Measurements from ENCODE around the gene DBT.
"Not testable (repeated sequence)": the region's sequence is repeated elsewhere in the genome, so short reads cannot be mapped to it uniquely, and the experiment has no call there.

DBT gene

DNA sequence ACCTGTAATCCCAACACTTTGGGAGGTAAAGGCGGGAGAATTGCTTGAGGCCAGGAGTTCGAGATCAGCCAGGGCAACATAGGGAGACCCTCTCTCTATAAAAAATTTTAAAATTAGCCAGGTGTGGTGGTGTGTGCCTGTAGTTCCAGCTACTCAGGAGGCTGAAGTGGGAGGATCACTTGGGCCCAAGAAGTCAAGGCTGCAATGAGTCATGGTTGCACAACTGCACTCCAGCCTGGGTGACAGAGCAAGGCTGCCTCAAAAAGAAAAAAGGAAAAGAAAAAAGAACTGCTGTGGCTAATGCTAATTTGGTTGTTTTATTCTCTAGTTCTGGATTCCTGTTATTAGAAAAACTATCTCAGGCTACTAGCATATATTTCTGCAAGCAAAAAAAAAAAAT, 29.8 kb downstream of the DBT start:
- Histone ChIP-seq H3K27me3 (no peaks in the 10 kb centered on the region), H4K20me1 (no peaks in the 10 kb centered on the region), H3K27ac (no peak overlapping the region), H3K9me3 (replicated peaks in 1 of 11) (no peaks in the 10 kb centered on the region), H3K4me1 (no peaks in the 10 kb centered on the region), H3K4me3 (no peak overlapping the region), H3K4me2 (no peak overlapping the region), H3K36me3 (peaks cover 25 to 64% (median 42%) of the 10 kb centered on the region in 11 experiments), H3K9ac (no peak overlapping the region)
- no peak; a peak in 2 of 22 replicates for TF ChIP-seq Cebpa-rat (IDR thresholded peaks at IDR 0.05)

- Histone ChIP-seq H3K4me2 (no peak overlapping the region), H3K4me3 (no peak overlapping the region), H3K9ac (no peak overlapping the region), H3K4me1 (no peaks in the 10 kb centered on the region), H3K27ac (no peak overlapping the region), H4K20me1 (no peaks in the 10 kb centered on the region), H3K9me3 (replicated peaks in 1 of 11) (no peaks in the 10 kb centered on the region), H3K27me3 (no peaks in the 10 kb centered on the region), H3K36me3 (peaks cover 28 to 68% (median 46%) of the 10 kb centered on the region in 11 experiments)
- no peak for TF ChIP-seq Cebpa-rat (IDR thresholded peaks at IDR 0.05)
Observed at GRCh38 chr1:100219457-100219856, 30.2 kb downstream of the DBT start.

DNA sequence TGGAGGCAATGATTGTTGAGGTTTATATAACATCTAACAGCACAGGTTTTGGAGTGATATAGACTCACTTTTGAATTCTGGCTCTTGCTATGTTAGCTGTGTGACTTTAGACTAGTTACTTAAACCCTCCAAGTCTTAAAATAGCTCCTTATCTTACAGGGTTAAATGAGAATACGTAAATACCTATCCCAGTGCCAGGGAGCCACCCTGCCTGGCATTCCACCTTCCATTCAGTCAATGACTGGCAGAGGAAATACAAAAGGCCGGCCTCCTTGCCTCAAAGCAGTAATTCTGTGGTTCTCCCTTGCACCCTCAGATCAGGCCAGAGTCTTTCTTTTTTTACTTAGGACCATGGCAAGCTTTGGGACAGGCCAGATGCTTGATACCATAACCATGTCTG, 31.8 kb downstream of the DBT start:
- H3K36me3 ChIP-seq: peaks cover 45 to 76% (median 60%) of the 10 kb centered on the region in 11 experiments
- TF ChIP-seq Cebpa-rat (IDR thresholded peaks at IDR 0.05): no peak
- no peak overlapping the region for H3K27ac ChIP-seq

DNA sequence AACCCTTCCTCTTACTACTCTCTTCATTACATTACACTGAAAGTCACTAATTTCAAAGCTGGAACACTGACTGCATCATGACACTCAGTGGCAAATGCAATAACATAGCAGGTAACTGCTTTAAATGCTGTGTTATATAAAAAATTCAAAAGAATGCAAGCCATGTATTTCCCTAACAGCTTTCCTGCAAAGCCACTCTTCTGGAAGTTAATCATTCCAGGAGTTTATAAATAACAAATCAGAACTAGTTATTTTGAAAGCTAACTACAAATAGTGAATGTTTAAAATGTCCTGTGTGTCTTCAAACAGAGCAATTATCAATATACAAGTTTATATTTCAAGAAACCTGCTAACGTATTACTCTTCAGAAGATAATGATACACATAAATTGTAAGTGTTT, 34.5 kb downstream of the DBT start:
- Histone ChIP-seq H3K4me1 (no peaks in the 10 kb centered on the region), H4K20me1 (no peaks in the 10 kb centered on the region), H3K4me3 (no peak overlapping the region), H3K36me3 (peaks cover 56 to 97% (median 79%) of the 10 kb centered on the region in 11 experiments), H3K4me2 (no peak overlapping the region), H3K27me3 (no peaks in the 10 kb centered on the region), H3K9ac (no peak overlapping the region), H3K27ac (no peak overlapping the region), H3K9me3 (replicated peaks in 1 of 11) (no peaks in the 10 kb centered on the region)
- TF ChIP-seq Cebpa-rat (IDR thresholded peaks at IDR 0.05): no peak

More for the DNA sequence above, 31.8 kb downstream of the DBT start:
- Histone ChIP-seq H4K20me1 (no peaks in the 10 kb centered on the region), H3K4me1 (no peaks in the 10 kb centered on the region), H3K4me2 (no peak overlapping the region), H3K9me3 (replicated peaks in 1 of 11) (no peaks in the 10 kb centered on the region), H3K9ac (no peak overlapping the region), H3K4me3 (no peak overlapping the region), H3K27me3 (no peaks in the 10 kb centered on the region)

DNA sequence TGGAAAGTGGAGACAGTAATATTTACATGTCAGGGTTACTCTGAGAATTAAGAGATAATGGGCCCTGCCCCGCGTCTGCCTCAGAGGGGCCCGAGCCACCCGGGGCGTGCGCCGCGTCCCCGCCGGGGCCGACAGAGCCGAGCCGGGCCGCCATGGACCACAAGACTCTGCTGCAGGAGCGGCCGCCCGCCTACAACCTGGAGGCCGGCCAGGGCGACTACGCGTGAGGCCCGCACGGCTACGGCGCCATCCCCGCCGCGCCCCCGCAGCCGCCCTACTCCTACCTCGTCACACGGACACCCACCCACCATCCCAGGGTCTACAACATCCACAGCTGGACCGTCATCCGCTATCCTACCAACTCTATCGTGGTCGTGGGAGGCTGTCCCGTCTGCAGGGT, 36.5 kb downstream of the DBT start:
- H3K4me1 ChIP-seq: no peaks in the 10 kb centered on the region
- no peak overlapping the region for H3K4me2 ChIP-seq
- H3K27me3 ChIP-seq: no peaks in the 10 kb centered on the region
- H3K9ac ChIP-seq: no peak overlapping the region
- no peak for TF ChIP-seq Cebpa-rat (IDR thresholded peaks at IDR 0.05)
- H3K27ac ChIP-seq: no peak overlapping the region
- no peaks in the 10 kb centered on the region for H4K20me1 ChIP-seq
- H3K9me3 ChIP-seq (replicated peaks in 1 of 11): no peaks in the 10 kb centered on the region
- peaks cover 60 to 97% (median 84%) of the 10 kb centered on the region in 11 experiments for H3K36me3 ChIP-seq
- H3K4me3 ChIP-seq: no peak overlapping the region

DNA sequence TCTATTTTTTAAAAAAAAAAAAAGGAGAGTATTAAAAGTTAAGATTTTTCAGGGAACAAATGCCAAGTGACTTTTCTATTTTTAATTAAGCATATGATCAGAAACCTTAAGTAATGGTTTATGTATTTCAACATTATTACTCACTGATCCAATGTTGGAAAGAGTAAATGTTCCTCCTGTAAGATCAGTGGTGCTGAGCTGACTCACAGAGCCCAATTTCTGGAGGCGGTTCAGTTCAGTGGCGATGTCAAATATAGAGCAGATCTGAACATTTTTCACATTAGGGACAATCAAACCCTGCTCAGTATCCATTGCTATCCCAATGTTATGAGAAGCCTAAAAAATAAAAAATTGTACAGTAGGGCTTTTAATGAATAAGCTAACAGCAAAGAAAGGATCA, 43.3 kb downstream of the DBT start:
- no peak for TF ChIP-seq Cebpa-rat (IDR thresholded peaks at IDR 0.05)
- peaks cover 65 to 99% (median 92%) of the 10 kb centered on the region in 11 experiments for H3K36me3 ChIP-seq
- no peak overlapping the region for H3K9ac ChIP-seq

DNA sequence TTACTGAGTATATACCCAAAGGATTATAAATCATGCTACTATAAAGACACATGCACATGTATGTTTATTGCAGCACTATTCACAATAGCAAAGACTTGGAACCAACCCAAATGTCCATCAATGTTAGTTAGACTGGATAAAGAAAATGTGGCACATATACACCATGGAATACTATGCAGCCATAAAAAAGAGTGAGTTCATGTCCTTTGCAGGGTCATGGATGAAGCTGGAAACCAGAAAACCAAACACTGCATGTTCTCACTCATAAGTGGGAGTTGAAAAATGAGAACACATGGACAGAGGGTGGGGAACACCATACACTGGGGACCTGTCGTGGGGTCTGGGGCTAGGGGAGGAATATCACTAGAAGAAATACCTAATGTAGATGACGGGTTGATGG, 44.0 kb downstream of the DBT start:
- H3K4me2 ChIP-seq, H3K27ac ChIP-seq, H3K27me3 ChIP-seq, H4K20me1 ChIP-seq, H3K4me3 ChIP-seq, H3K4me1 ChIP-seq, H3K9ac ChIP-seq: not testable (repeated sequence)
- peaks cover 30 to 49% (median 43%) of the 10 kb centered on the region in 11 experiments for H3K9me3 ChIP-seq (replicated peaks in 1 of 11)
- peaks cover 72 to 99% (median 92%) of the 10 kb centered on the region in 11 experiments for H3K36me3 ChIP-seq

More for the DNA sequence above, 43.3 kb downstream of the DBT start:
- H4K20me1 ChIP-seq: no peaks in the 10 kb centered on the region
- no peak overlapping the region for H3K27ac ChIP-seq
- no peaks in the 10 kb centered on the region for H3K4me1 ChIP-seq
- no peak overlapping the region for H3K4me3 ChIP-seq
- peaks cover 28 to 44% (median 40%) of the 10 kb centered on the region in 11 experiments for H3K9me3 ChIP-seq (replicated peaks in 1 of 11)
- no peak overlapping the region for H3K4me2 ChIP-seq
- H3K27me3 ChIP-seq: no peaks in the 10 kb centered on the region

GRCh38 chr1:100205103-100205502, 44.5 kb downstream of the DBT start:
- Histone ChIP-seq H3K9me3 (replicated peaks in 1 of 11) (peaks cover 30 to 52% (median 45%) of the 10 kb centered on the region in 11 experiments), H3K36me3 (peaks cover 75 to 99% (median 93%) of the 10 kb centered on the region in 11 experiments)
- H3K4me3 ChIP-seq, H3K4me2 ChIP-seq, H3K4me1 ChIP-seq, H4K20me1 ChIP-seq, H3K9ac ChIP-seq, H3K27ac ChIP-seq, H3K27me3 ChIP-seq: not testable (repeated sequence)

- H3K27ac ChIP-seq, H3K4me3 ChIP-seq: not testable (repeated sequence)
- peaks cover 77 to 99% (median 93%) of the 10 kb centered on the region in 11 experiments for H3K36me3 ChIP-seq
Observed at GRCh38 chr1:100202703-100203102, 46.9 kb downstream of the DBT start.

GRCh38 chr1:100200060-100200459, 49.6 kb downstream of the DBT start:
- H4K20me1 ChIP-seq, H3K9ac ChIP-seq, H3K27me3 ChIP-seq, H3K27ac ChIP-seq, H3K4me3 ChIP-seq, H3K4me2 ChIP-seq, H3K4me1 ChIP-seq: not testable (repeated sequence)
- peaks cover 21 to 39% (median 28%) of the 10 kb centered on the region in 11 experiments for H3K9me3 ChIP-seq (replicated peaks in 1 of 11)
- H3K36me3 ChIP-seq: peaks cover 68 to 98% (median 88%) of the 10 kb centered on the region in 11 experiments

More at GRCh38 chr1:100202703-100203102, 46.9 kb downstream of the DBT start:
- not testable (repeated sequence) for H4K20me1 ChIP-seq, H3K27me3 ChIP-seq, H3K4me2 ChIP-seq, H3K4me1 ChIP-seq, H3K9ac ChIP-seq
- H3K9me3 ChIP-seq (replicated peaks in 1 of 11): peaks cover 30 to 58% (median 45%) of the 10 kb centered on the region in 11 experiments
